ENCODE data around the gene MYO7A. TPM values are rescaled to one million over a fixed set of nuclear protein-coding genes. Genes with fewer than 3 reads are reported as not detected.

The MYO7A gene
- total RNA-seq, 1 donor from 2014 or later = 0.29 TPM

- H3K4me3 Mint-ChIP-seq = peak overlapping the region; percentile 57
- DNase-seq (ENCODE audit: low spot score) = no peak
- peak overlapping the region; percentile 56 for H3K27ac Mint-ChIP-seq
- H3K36me3 Mint-ChIP-seq (ENCODE audit: low read depth) = no peaks in the 10 kb centered on the region
- H3K4me1 Mint-ChIP-seq (ENCODE audit: low read depth) = peaks cover 26% of the 10 kb centered on the region
- H3K27me3 Mint-ChIP-seq (ENCODE audit: insufficient read depth) = peaks cover 2% of the 10 kb centered on the region
- no peaks in the 10 kb centered on the region for H3K9me3 Mint-ChIP-seq
- intact Hi-C loops (cut with micrococcal nuclease) = no loop called here
These were observed 24.8 kb downstream of the MYO7A start for GRCh38 chr11:77152846-77153245.

- H3K9me3 Mint-ChIP-seq = no peaks in the 10 kb centered on the region
- no peaks in the 10 kb centered on the region for H3K27me3 Mint-ChIP-seq (ENCODE audit: insufficient read depth)
- peaks cover 20% of the 10 kb centered on the region for H3K4me1 Mint-ChIP-seq (ENCODE audit: low read depth)
- H3K36me3 Mint-ChIP-seq (ENCODE audit: low read depth) = no peaks in the 10 kb centered on the region
- H3K4me3 Mint-ChIP-seq = peak overlapping the region; percentile 12
- no peak for DNase-seq (ENCODE audit: low spot score)
- intact Hi-C loops (cut with micrococcal nuclease) = no loop called here
- no peak overlapping the region for H3K27ac Mint-ChIP-seq
These were observed 25.5 kb downstream of the MYO7A start for GRCh38 chr11:77153276-77154185.

DNA sequence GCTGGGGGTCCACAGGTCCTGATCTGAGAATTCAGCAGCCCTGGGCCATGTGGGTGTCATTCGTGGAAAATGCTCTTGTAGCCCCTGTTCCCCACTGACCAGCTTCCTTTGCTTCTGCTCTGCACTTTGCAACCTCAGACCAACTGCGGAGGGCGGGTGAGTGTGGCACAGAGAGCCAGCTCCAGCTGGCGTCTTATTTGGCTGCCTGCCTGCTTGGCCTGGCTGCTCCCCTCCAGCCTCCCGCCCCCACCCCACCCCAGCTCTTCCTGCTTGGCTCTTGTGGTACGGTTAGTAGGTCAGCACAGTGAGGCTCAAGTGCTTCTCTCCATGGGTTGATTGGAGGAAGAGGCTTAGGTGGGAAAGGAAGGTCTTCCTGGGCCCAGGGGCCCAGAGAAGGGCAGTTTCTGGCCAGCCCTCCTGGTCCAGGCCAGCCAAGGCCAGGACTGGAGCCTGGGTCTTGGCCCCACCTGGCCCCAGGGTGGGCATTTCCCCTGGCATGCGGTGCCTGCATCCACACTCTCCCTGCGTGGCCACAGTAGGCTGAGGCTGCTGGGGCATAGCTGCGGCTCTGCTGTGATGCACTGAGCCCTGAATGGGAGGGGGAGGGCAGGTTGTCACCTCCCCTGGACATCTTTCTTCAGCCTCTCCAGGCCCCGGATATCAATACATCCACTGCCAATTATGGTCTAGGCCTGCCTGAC is 26.5 kb downstream of the MYO7A start:
- intact Hi-C loops (cut with micrococcal nuclease) = no loop called here

DNA sequence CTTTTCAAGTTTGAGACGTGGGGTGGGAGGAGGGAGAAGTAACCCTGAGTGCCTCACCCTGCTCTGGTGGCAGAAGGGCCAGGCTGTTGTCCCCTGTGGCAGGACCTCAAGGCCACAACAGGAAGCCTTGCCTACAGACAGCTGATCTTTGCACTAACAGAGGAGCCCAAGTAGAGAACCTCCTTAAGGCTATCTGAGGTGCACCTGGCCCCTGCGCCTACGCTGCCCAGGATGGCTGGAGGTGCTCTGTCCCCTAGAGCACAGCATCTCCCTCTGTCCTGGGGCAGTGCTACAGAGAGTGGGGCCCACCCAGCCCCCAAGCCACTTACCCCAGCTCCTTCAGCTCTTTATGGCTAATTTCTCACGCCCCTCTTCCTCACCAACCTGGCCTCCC is 27.0 kb downstream of the MYO7A start:
- H3K4me3 Mint-ChIP-seq = no peak overlapping the region
- H3K27ac Mint-ChIP-seq = no peak overlapping the region
- H3K36me3 Mint-ChIP-seq (ENCODE audit: low read depth) = no peaks in the 10 kb centered on the region
- no peaks in the 10 kb centered on the region for H3K9me3 Mint-ChIP-seq
- intact Hi-C loops (cut with micrococcal nuclease) = no loop called here
- no peak for DNase-seq (ENCODE audit: low spot score)
- no peaks in the 10 kb centered on the region for H3K27me3 Mint-ChIP-seq (ENCODE audit: insufficient read depth)
- H3K4me1 Mint-ChIP-seq (ENCODE audit: low read depth) = peaks cover 20% of the 10 kb centered on the region

More for the DNA sequence above, 26.5 kb downstream of the MYO7A start:
- Mint-ChIP-seq H3K4me1 (ENCODE audit: low read depth) (peaks cover 20% of the 10 kb centered on the region), H3K36me3 (ENCODE audit: low read depth) (no peaks in the 10 kb centered on the region), H3K9me3 (no peaks in the 10 kb centered on the region), H3K4me3 (no peak overlapping the region), H3K27me3 (ENCODE audit: insufficient read depth) (no peaks in the 10 kb centered on the region), H3K27ac (no peak overlapping the region)
- no peak for DNase-seq (ENCODE audit: low spot score)

GRCh38 chr11:77155556-77156130 is 27.6 kb downstream of the MYO7A start:
- H3K9me3 Mint-ChIP-seq = no peaks in the 10 kb centered on the region

DNA sequence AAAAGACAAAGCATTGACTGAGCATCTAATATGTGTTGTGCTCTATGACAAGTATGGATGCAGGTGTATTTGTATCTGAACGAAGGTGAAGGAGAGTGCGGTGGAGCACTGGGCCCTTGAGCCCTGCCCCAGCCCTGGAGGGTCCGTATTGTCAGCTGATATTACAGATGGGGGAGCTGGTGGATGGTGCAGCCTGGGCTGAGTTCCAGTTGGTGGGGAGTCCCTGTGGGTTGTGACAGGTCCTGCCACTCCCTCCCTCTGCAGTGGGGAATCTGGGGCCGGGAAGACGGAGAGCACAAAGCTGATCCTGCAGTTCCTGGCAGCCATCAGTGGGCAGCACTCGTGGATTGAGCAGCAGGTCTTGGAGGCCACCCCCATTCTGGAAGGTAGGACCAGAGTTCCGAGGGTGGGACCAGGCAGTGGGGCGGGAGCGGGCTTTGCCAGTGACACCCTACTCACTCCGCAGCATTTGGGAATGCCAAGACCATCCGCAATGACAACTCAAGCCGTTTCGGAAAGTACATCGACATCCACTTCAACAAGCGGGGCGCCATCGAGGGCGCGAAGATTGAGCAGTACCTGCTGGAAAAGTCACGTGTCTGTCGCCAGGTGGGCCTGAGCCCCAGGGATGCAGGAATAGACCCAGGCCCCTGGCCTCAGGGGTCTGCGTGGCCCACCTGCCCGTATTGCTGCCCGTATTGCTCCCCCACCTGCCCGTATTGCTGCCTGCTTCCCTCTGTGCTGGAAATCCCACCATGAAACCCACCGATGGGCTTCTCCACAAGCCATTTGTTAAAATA is 28.6 kb downstream of the MYO7A start:
- H3K36me3 Mint-ChIP-seq (ENCODE audit: low read depth) = no peaks in the 10 kb centered on the region
- no peak overlapping the region for H3K27ac Mint-ChIP-seq
- DNase-seq (ENCODE audit: low spot score) = no peak
- H3K27me3 Mint-ChIP-seq (ENCODE audit: insufficient read depth) = no peaks in the 10 kb centered on the region
- intact Hi-C loops (cut with micrococcal nuclease) = no loop called here
- H3K9me3 Mint-ChIP-seq = no peaks in the 10 kb centered on the region
- H3K4me3 Mint-ChIP-seq = no peak overlapping the region
- peaks cover 16% of the 10 kb centered on the region for H3K4me1 Mint-ChIP-seq (ENCODE audit: low read depth)

More at GRCh38 chr11:77155556-77156130, 27.6 kb downstream of the MYO7A start:
- no peaks in the 10 kb centered on the region for H3K27me3 Mint-ChIP-seq (ENCODE audit: insufficient read depth)
- no peak for DNase-seq (ENCODE audit: low spot score)
- intact Hi-C loops (cut with micrococcal nuclease) = no loop called here
- no peaks in the 10 kb centered on the region for H3K36me3 Mint-ChIP-seq (ENCODE audit: low read depth)
- H3K27ac Mint-ChIP-seq = peak overlapping the region; percentile 1
- H3K4me3 Mint-ChIP-seq = no peak overlapping the region
- H3K4me1 Mint-ChIP-seq (ENCODE audit: low read depth) = peaks cover 20% of the 10 kb centered on the region

- Mint-ChIP-seq H3K9me3 (no peaks in the 10 kb centered on the region), H3K4me1 (ENCODE audit: low read depth) (peaks cover under 1% of the 10 kb centered on the region), H3K4me3 (no peak overlapping the region), H3K36me3 (ENCODE audit: low read depth) (no peaks in the 10 kb centered on the region), H3K27ac (no peak overlapping the region), H3K27me3 (ENCODE audit: insufficient read depth) (no peaks in the 10 kb centered on the region)
- no peak for DNase-seq (ENCODE audit: low spot score)
- intact Hi-C loops (cut with micrococcal nuclease) = no loop called here
These were observed 30.1 kb downstream of the MYO7A start for GRCh38 chr11:77158041-77158695.

DNA sequence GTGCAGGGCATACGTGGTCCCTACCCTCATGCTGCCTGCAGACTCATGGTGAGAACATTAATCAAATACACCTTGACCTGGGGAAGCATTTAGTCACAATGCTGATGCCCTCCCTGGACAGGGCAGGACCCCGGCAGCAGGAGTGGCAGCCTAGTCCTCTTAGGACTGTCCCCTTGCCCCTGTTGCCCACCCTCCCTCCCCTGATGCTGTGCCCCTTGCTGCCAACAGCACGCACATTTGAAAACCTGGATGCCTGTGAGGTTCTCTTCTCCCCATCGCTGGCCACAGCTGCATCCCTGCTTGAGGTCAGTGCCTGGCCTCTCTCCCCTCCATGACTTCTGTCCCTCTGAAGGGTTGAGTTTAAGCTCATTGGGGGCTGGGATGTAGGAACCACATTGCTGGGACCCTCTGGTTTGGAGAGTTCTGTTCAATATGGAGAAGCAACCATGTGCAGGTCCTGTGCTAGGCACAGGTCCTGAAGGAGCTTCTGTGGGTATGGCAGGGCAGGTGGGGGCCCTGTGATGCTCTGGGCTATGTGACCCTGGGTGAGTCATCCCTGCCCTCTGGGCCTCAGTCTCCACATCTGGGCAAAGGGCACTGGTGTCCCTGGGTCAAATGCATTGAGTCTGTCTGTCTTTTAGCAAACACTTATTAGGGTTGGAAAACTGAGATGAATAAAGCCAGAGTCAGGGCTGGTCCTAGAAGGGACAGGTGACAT is 31.3 kb downstream of the MYO7A start:
- Mint-ChIP-seq H3K4me1 (ENCODE audit: low read depth) (no peaks in the 10 kb centered on the region), H3K27ac (no peak overlapping the region), H3K36me3 (ENCODE audit: low read depth) (no peaks in the 10 kb centered on the region), H3K4me3 (no peak overlapping the region), H3K27me3 (ENCODE audit: insufficient read depth) (no peaks in the 10 kb centered on the region), H3K9me3 (no peaks in the 10 kb centered on the region)
- intact Hi-C loops (cut with micrococcal nuclease) = no loop called here
- DNase-seq (ENCODE audit: low spot score) = no peak

DNA sequence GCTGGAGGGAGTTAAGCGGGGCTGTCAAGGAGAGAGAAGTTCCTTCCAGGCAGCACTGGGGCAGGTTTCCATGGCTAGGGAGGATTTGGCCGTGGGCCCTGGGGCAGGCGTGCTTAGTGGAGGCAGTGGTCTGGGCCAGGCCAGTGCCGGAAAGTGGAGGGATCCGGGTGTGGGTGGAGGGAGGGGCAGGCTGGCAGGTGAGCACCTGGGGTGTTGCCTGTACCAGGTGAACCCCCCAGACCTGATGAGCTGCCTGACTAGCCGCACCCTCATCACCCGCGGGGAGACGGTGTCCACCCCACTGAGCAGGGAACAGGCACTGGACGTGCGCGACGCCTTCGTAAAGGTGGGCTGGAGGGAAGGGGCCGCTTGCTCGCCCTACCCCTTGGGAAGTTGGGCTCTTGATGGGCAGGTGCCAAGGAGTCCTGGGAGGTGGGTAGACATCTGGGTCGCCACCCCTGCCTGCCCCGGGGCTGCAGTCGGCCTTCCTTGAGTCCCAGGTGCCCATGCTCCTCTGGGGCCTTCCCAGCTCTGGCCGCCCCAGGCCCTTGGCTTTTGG is 32.0 kb downstream of the MYO7A start:
- intact Hi-C loops (cut with micrococcal nuclease) = no loop called here
- no peak overlapping the region for H3K4me3 Mint-ChIP-seq
- no peak for DNase-seq (ENCODE audit: low spot score)
- H3K4me1 Mint-ChIP-seq (ENCODE audit: low read depth) = no peaks in the 10 kb centered on the region
- H3K36me3 Mint-ChIP-seq (ENCODE audit: low read depth) = no peaks in the 10 kb centered on the region
- H3K27me3 Mint-ChIP-seq (ENCODE audit: insufficient read depth) = no peaks in the 10 kb centered on the region
- H3K9me3 Mint-ChIP-seq = no peaks in the 10 kb centered on the region
- H3K27ac Mint-ChIP-seq = no peak overlapping the region

GRCh38 chr11:77163271-77163670 is 35.2 kb downstream of the MYO7A start:
- Mint-ChIP-seq H3K27ac (no peak overlapping the region), H3K4me1 (ENCODE audit: low read depth) (no peaks in the 10 kb centered on the region), H3K36me3 (ENCODE audit: low read depth) (no peaks in the 10 kb centered on the region), H3K9me3 (no peaks in the 10 kb centered on the region), H3K4me3 (no peak overlapping the region), H3K27me3 (ENCODE audit: insufficient read depth) (peaks cover 3% of the 10 kb centered on the region)
- intact Hi-C loops (cut with micrococcal nuclease) = no loop called here
- DNase-seq (ENCODE audit: low spot score) = no peak

GRCh38 chr11:77165066-77165465 is 37.0 kb downstream of the MYO7A start:
- no peak for DNase-seq (ENCODE audit: low spot score)
- H3K9me3 Mint-ChIP-seq = no peaks in the 10 kb centered on the region
- no peak overlapping the region for H3K4me3 Mint-ChIP-seq
- no peaks in the 10 kb centered on the region for H3K4me1 Mint-ChIP-seq (ENCODE audit: low read depth)
- no peak overlapping the region for H3K27ac Mint-ChIP-seq
- intact Hi-C loops (cut with micrococcal nuclease) = no loop called here
- peaks cover 3% of the 10 kb centered on the region for H3K27me3 Mint-ChIP-seq (ENCODE audit: insufficient read depth)
- no peaks in the 10 kb centered on the region for H3K36me3 Mint-ChIP-seq (ENCODE audit: low read depth)
